ENCODE measurements around the gene RUNX3. TPM values are rescaled to one million over a fixed set of nuclear protein-coding genes. Genes with fewer than 3 reads are reported as not detected.

RUNX3 gene
- total RNA-seq, 1 experiment from 2014 or later = 3.7 TPM

DNA sequence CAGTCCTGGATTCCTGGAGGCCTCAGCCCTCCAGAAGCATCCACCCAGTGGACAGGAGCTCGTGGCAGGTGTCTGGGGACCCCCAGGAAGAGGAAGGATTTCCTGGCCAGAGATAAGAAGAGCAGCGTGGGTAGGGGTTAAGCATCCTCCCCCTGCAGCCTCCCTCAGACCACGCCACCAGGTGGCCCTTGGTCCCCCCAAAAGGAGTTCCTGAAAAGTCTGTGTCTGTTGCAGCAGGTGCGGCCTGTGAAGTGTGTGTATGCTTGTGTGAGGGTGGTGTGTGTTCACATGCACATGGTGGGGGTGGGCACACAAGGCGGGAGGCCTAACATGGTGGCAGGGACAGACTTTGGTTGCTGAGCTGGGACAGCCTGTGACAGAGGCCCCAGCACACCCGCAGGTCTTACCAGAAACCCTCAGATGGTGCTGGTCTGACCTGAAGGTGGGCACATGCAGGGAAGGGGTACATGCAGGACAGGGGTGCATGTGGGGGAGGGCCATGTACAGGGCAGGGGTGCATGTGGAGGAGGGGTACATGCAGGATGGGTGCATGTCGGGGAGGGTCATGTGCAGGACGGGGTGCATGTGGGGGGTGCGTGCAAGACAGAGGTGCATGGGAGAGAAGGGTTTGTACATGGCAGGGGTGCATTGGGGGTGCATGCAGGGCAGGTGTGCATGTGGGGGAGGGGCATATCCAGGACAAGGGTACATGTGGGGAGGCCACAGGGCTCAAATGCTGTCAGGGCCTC lies 18.2 kb upstream of the RUNX3 start:
- Histone ChIP-seq H4K20me1 (ENCODE audit: low read length) (no peaks in the 10 kb centered on the region), H3K4me2 (ENCODE audit: low read length) (no peak overlapping the region), H3K9me3 (ENCODE audit: low read length) (no peaks in the 10 kb centered on the region), H3K9ac (ENCODE audit: low read length) (no peak overlapping the region), H3K9me2 (replicated peaks; ENCODE audit: low read length) (no peaks in the 10 kb centered on the region), H3K79me2 (ENCODE audit: low read length) (no peaks in the 10 kb centered on the region), H2AFZ (ENCODE audit: low read length) (no peak overlapping the region), H3K36me3 (ENCODE audit: low read depth, low read length) (no peaks in the 10 kb centered on the region), H3F3A (ENCODE audit: low read length, unreplicated experiment) (no peaks in the 10 kb centered on the region), H3K27me3 (ENCODE audit: low read length) (peaks cover under 1% of the 10 kb centered on the region; the same call in 1 of the 2 replicates), H3K27ac (ENCODE audit: low read length) (no peak overlapping the region), H3K4me3 (ENCODE audit: low read length) (no peak overlapping the region), H3K4me1 (ENCODE audit: insufficient read depth, low read length) (peaks cover 17% of the 10 kb centered on the region)
- TF ChIP-seq EZH2phosphoT487 (IDR thresholded peaks at IDR 0.05; ENCODE audit: borderline replicate concordance, low read length) (no peak), EZH2 (IDR thresholded peaks at IDR 0.05; ENCODE audit: low read length, unreplicated experiment) (no peak)
- TF ChIP-seq, protein P1, sequence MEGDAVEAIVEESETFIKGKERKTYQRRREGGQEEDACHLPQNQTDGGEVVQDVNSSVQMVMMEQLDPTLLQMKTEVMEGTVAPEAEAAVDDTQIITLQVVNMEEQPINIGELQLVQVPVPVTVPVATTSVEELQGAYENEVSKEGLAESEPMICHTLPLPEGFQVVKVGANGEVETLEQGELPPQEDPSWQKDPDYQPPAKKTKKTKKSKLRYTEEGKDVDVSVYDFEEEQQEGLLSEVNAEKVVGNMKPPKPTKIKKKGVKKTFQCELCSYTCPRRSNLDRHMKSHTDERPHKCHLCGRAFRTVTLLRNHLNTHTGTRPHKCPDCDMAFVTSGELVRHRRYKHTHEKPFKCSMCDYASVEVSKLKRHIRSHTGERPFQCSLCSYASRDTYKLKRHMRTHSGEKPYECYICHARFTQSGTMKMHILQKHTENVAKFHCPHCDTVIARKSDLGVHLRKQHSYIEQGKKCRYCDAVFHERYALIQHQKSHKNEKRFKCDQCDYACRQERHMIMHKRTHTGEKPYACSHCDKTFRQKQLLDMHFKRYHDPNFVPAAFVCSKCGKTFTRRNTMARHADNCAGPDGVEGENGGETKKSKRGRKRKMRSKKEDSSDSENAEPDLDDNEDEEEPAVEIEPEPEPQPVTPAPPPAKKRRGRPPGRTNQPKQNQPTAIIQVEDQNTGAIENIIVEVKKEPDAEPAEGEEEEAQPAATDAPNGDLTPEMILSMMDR (conservative IDR thresholded peaks at IDR 0.05; ENCODE audit: low read depth, low read length) = no peak
- ChIA-PET CTCF (no interaction called here), POLR2A (ENCODE audit: unreplicated experiment) (no interaction called here)
- intact Hi-C loops (cut with micrococcal nuclease) = no loop called here
- BruUV-seq (replicated peaks) = no TSS peak
- DNase-seq (no peak), ATAC-seq (no peak)

DNA sequence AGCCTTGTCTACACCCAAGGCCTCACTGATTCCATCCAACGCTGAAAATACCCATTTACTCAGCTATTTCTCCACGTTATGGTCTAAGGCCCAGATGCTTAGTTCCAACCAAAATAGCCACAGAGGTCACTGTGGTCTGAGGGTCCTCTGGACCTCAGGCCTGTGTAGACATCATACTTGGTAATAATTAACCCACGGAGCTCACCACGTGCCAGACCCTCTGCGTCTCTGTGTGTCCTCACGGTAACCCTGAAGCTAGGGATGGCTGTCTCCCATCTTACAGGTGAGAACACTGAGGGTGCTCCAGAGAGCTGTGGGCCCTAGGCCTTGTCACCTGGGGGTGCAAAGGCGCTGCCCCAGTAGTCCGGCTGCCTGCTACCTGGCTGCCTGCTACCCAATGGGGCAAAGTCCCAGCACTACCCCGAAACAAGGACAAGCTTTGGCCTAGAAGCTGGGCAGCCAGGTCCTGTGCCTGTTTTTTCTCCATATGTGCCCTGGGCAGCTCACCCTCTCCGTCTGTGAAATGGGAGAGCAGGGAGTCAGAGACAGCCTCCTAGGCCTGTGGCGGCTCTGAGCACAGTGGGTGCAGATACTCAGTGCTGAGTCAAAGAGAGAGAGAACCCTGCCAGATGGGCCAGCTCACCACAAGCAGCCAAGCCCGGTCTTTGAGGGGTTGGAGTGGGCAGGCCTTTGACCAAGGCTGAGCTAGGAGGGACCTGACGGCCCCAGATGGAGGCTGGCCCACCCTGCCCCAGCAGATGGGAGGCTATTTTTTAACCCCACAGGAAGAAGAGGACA lies 17.0 kb upstream of the RUNX3 start:
- no peaks in the 10 kb centered on the region for H4K20me1 ChIP-seq (ENCODE audit: low read length)
- peaks cover 13% of the 10 kb centered on the region for H3K27me3 ChIP-seq (ENCODE audit: low read length)
- no peaks in the 10 kb centered on the region for H3F3A ChIP-seq (ENCODE audit: low read length, unreplicated experiment)
- H3K4me1 ChIP-seq (ENCODE audit: insufficient read depth, low read length) = peaks cover 17% of the 10 kb centered on the region
- no peak overlapping the region for H3K27ac ChIP-seq (ENCODE audit: low read length)
- no peaks in the 10 kb centered on the region for H3K36me3 ChIP-seq (ENCODE audit: low read depth, low read length)
- no peaks in the 10 kb centered on the region for H3K79me2 ChIP-seq (ENCODE audit: low read length)
- ChIA-PET POLR2A (ENCODE audit: unreplicated experiment) (no interaction called here), CTCF (no interaction called here)
- H3K9me2 ChIP-seq (replicated peaks; ENCODE audit: low read length) = no peaks in the 10 kb centered on the region
- no peaks in the 10 kb centered on the region for H3K9me3 ChIP-seq (ENCODE audit: low read length)
- H3K4me2 ChIP-seq (ENCODE audit: low read length) = no peak overlapping the region
- H3K9ac ChIP-seq (ENCODE audit: low read length) = no peak overlapping the region
- DNase-seq (no peak), ATAC-seq (no peak)
- H2AFZ ChIP-seq (ENCODE audit: low read length) = no peak overlapping the region
- TF ChIP-seq, protein P1 (conservative IDR thresholded peaks at IDR 0.05; ENCODE audit: low read depth, low read length) = no peak
- TF ChIP-seq EZH2phosphoT487 (IDR thresholded peaks at IDR 0.05; ENCODE audit: borderline replicate concordance, low read length) = no peak
- TF ChIP-seq EZH2 (IDR thresholded peaks at IDR 0.05; ENCODE audit: low read length, unreplicated experiment) = no peak
- intact Hi-C loops (cut with micrococcal nuclease) = no loop called here
- no TSS peak for BruUV-seq (replicated peaks)
- H3K4me3 ChIP-seq (ENCODE audit: low read length) = no peak overlapping the region
